Fibroblast of lung (primary cell): Measurements from ENCODE around the gene C1orf122. TPM values are rescaled to one million over a fixed set of nuclear protein-coding genes. Genes with fewer than 3 reads are reported as not detected.

Experiments
- DNase-seq, 2 donors: peaks; one replicate each; pipeline versions ENCODE4 v3.0.0 to v3.0.0-alpha.2; 2010; ENCODE audit warnings: low read depth in 2 of 2
- H2AFZ ChIP-seq: 2 replicates; pipeline ENCODE4 v1.5.1; 2012; ENCODE audit warnings: low read length, control low read depth, inconsistent platforms
- H3K27ac ChIP-seq: 2 replicates; pipeline ENCODE4 v1.5.1; 2011; ENCODE audit warnings: low read length, control low read depth; ENCODE audit not compliant: insufficient read depth
- H3K27me3 ChIP-seq: 2 replicates; pipeline ENCODE4 v1.5.1; 2011; ENCODE audit warnings: mild to moderate bottlenecking, low read length; ENCODE audit not compliant: control insufficient read depth, insufficient read depth
- H3K36me3 ChIP-seq: 2 replicates; pipeline ENCODE4 v1.5.1; 2011; ENCODE audit warnings: low read length; ENCODE audit not compliant: control insufficient read depth, insufficient read depth
- H3K4me1 ChIP-seq: 2 replicates; pipeline ENCODE4 v1.5.1; 2011; ENCODE audit warnings: low read length; ENCODE audit not compliant: control insufficient read depth, insufficient read depth; ENCODE audit errors: extremely low read depth
- H3K4me2 ChIP-seq: 2 replicates; pipeline ENCODE4 v1.5.1; 2011; ENCODE audit warnings: low read length, control low read depth; ENCODE audit not compliant: insufficient read depth; ENCODE audit errors: extremely low read depth
- H3K4me3 ChIP-seq, 4 experiments: fragments of 200-600 bp in 1 of 4; sonication (generic) in 1 of 4; replicated peaks in 1 of 4; 2 replicates each; pipeline ENCODE4 v1.5.1; 2011 to 2016; ENCODE audit warnings: low read length in 4 of 4, low read depth in 3 of 4, mild to moderate bottlenecking in 3 of 4, control low read depth in 2 of 4, inconsistent platforms in 1 of 4, mixed read lengths in 1 of 4; ENCODE audit not compliant: insufficient read depth in 1 of 4; ENCODE audit errors: control extremely low read depth in 1 of 4
- H3K79me2 ChIP-seq: 2 replicates; pipeline ENCODE4 v1.5.1; 2012; ENCODE audit warnings: mild to moderate bottlenecking, low read length, inconsistent platforms; ENCODE audit not compliant: control insufficient read depth, insufficient read depth
- H3K9ac ChIP-seq: 2 replicates; pipeline ENCODE4 v1.5.1; 2011; ENCODE audit warnings: mild to moderate bottlenecking, low read length, control low read depth; ENCODE audit not compliant: insufficient read depth
- H3K9me3 ChIP-seq: 2 replicates; pipeline ENCODE4 v1.5.1; 2012; ENCODE audit warnings: low read depth, low read length; ENCODE audit not compliant: control insufficient read depth, insufficient read depth
- H4K20me1 ChIP-seq: 2 replicates; pipeline ENCODE4 v1.5.1; 2011; ENCODE audit warnings: low read length; ENCODE audit not compliant: control insufficient read depth, insufficient read depth; ENCODE audit errors: extremely low read depth
- EZH2 ChIP-seq: IDR thresholded peaks from 2 replicates; pipeline ENCODE4 v1.5.1; 2012; ENCODE audit warnings: low read length, control low read depth, mild to moderate bottlenecking; ENCODE audit errors: missing control alignments
- polyA plus RNA-seq, 2 donors: library from polyadenylated mRNA; depleted of rRNA in 1 of 2; stranded (reverse) in 1 of 2; unstranded in 1 of 2; fragments of >200 nt; gene quantifications; 2 replicates each; pipeline ENCODE4 v1.2.1, GENCODE V29; 2011 to 2012; ENCODE audit warnings: missing spikeins in 1 of 2
- total RNA-seq: library from RNA; depleted of rRNA; stranded (reverse); fragments of >200 nt; gene quantifications from 2 replicates; pipeline ENCODE4 v1.2.1, GENCODE V29; 2014
- TF ChIP-seq, protein P1 (sequence below), 2 donors: IDR thresholded peaks in 1 of 2; conservative IDR thresholded peaks in 1 of 2; 1 replicate in 1 of 2; 2 replicates in 1 of 2; pipeline ENCODE4 v1.5.1; 2011 to 2012; ENCODE audit warnings: low read length in 2 of 2, control low read depth in 1 of 2, inconsistent platforms in 1 of 2, low read depth in 1 of 2, mild to moderate bottlenecking in 1 of 2

The C1orf122 gene
- total and polyA plus RNA-seq, 2 donors (not counting 1 experiment from before 2014, with no cell fraction given) = 14.8 to 28.1 TPM

DNA sequence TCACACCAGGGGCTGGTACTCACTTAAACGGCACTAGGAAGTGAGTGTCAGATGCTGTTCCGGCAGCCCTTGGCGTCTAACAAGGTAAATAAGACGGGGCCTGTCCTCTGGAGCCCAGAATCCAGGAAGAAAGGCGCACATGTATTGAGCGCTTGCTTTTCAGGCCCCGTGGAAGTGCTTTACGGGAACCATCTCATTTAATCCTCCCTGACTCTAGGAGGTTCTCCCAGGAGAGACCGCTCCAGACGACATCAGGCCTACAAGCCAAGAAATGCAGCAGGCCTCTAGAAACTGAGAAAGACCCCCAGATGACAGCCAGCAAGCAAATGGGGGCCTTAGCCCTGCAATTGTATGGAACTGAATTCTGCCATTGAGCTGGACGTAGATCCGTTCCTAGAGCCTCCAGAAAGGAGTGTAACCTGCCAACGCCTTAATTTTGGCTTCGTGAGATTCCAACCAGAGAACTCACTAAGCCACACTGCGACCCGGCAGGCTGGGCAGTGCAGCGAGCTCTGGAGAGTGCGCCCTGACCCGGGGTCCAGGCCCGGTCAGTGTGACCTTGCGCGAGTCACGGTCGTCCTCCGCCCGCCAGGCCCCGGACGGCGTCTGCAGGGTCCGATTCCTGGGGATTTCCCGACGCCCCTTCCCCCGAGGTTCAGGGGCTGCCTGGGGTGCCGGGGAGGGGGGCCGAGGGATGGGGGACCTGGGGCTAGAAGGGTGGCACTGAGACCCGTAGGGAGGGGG is 14.5 kb upstream of the C1orf122 start:
- no peaks in the 10 kb centered on the region for H3K36me3 ChIP-seq
- H3K27me3 ChIP-seq = peaks cover 11% of the 10 kb centered on the region
- H3K27ac ChIP-seq = no peak overlapping the region
- H3K9ac ChIP-seq = no peak overlapping the region
- no peaks in the 10 kb centered on the region for H3K4me1 ChIP-seq
- H3K4me2 ChIP-seq = no peak overlapping the region
- H3K4me3 ChIP-seq = no peak overlapping the region
- no peaks in the 10 kb centered on the region for H3K79me2 ChIP-seq
- DNase-seq = no peak
- no peaks in the 10 kb centered on the region for H4K20me1 ChIP-seq
- no peaks in the 10 kb centered on the region for H3K9me3 ChIP-seq
- TF ChIP-seq, protein P1, sequence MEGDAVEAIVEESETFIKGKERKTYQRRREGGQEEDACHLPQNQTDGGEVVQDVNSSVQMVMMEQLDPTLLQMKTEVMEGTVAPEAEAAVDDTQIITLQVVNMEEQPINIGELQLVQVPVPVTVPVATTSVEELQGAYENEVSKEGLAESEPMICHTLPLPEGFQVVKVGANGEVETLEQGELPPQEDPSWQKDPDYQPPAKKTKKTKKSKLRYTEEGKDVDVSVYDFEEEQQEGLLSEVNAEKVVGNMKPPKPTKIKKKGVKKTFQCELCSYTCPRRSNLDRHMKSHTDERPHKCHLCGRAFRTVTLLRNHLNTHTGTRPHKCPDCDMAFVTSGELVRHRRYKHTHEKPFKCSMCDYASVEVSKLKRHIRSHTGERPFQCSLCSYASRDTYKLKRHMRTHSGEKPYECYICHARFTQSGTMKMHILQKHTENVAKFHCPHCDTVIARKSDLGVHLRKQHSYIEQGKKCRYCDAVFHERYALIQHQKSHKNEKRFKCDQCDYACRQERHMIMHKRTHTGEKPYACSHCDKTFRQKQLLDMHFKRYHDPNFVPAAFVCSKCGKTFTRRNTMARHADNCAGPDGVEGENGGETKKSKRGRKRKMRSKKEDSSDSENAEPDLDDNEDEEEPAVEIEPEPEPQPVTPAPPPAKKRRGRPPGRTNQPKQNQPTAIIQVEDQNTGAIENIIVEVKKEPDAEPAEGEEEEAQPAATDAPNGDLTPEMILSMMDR (conservative IDR thresholded peaks at IDR 0.05 in 1 of 2, IDR thresholded peaks at IDR 0.05 in 1 of 2; ENCODE audit: low read depth in 1 of 2, low read length in 2 of 2) = no peak
- no peak for TF ChIP-seq EZH2
- no peak overlapping the region for H2AFZ ChIP-seq

DNA sequence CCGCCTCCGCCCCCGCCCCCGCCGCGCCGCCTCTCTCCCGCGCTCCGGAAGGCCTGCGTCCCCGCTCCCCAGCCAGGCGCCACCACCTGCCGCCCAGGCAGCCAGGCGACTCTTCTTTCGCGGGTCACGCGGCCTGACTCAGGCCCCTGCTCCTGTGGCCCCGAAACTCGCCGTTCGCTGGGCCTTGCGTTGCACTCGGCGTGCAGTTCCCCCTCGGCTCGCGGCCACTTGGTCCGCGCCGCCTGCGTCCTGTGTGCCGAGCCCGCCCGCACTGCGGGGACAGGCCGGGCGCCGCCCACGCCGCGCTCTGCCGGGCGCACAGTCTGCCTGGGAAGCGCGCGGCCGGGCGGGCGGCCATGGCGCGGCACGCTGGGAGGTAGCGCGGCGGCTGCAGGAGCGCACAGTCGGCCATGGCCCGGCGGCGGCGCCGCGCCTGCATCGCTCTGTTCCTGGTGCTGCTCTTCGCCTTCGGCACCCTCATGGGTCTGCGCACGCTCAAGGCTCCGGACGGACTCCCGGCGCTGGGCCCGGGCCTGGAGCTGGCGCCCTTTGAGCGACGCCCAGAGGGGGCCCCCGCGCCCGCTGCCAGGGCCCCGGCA is 13.7 kb upstream of the C1orf122 start, which contains the start of gene MANEAL:
Gene MANEAL (plus strand): TSS at position 75 of the 599 bp plus-strand sequence. CDS start 336 bp downstream, at position 411.
- H3K36me3 ChIP-seq = no peaks in the 10 kb centered on the region
- peak; percentile 39 to 61 for DNase-seq
- H3K4me2 ChIP-seq = peak within 1 kb of the TSS; percentile 66
- no peak within 1 kb of the TSS for H2AFZ ChIP-seq
- no peaks in the 10 kb centered on the region for H3K9me3 ChIP-seq
- H3K27me3 ChIP-seq = peaks cover 11% of the 10 kb centered on the region
- H3K79me2 ChIP-seq = no peaks in the 10 kb centered on the region
- H3K4me1 ChIP-seq = no peaks in the 10 kb centered on the region
- H3K9ac ChIP-seq = no peak within 1 kb of the TSS
- no peaks in the 10 kb centered on the region for H4K20me1 ChIP-seq
- H3K4me3 ChIP-seq = peak within 1 kb of the TSS in 2 of 4 experiments; percentile 32 to 51
- TF ChIP-seq, protein P1 (conservative IDR thresholded peaks at IDR 0.05 in 1 of 2, IDR thresholded peaks at IDR 0.05 in 1 of 2; ENCODE audit: low read depth in 1 of 2, low read length in 2 of 2) = no peak
- TF ChIP-seq EZH2 = no peak
- H3K27ac ChIP-seq = no peak within 1 kb of the TSS
